HG02610 (cell line): ENCODE results near the gene DUOX2.

Source experiments
- ATAC-seq: cut with Tn5 transposase; IDR thresholded peaks from one replicate; pipeline ENCODE4 v1.9.1; 2021; ENCODE audit warnings: mild to moderate bottlenecking, moderate library complexity; ENCODE audit not compliant: unreplicated experiment

The DUOX2 gene

DNA sequence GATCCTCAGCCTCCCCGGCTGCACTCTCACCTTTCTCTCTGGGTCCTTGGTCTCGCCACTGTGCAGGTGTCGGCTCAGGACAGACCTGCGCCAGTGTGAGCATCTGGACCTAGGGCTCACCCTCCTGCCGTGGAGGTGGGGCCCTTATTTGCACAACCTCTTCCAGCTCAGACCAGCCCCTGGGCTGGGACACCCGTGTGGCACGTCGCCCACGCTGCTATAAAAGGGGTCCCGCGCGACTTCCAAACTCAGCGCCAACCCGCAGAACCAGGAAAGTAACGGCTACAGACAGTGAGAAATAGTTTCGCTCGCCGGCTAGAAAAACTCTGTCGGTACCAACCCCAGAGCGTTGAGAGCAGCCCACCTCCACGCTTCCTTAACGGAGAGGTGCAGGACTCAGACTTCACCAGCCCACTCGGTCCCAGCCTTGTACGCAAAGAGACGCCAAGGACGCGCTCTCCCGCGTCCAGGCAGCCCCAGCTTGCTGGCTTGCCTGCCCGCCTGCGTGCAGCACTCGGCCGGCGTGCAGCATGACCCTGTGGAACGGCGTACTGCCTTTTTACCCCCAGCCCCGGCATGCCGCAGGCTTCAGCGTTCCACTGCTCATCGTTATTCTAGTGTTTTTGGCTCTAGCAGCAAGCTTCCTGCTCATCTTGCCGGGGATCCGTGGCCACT, at the start of gene DUOX2, which contains the start of gene DUOXA2:
Gene DUOX2 (minus strand): TSS at position 97 of the 675 bp plus-strand sequence. CDS start 761 bp downstream, outside the sequence.
Gene DUOXA2 (plus strand): TSS at position 251 of the 675 bp plus-strand sequence. CDS start 280 bp downstream, at position 531.
- ATAC-seq = no peak

DNA sequence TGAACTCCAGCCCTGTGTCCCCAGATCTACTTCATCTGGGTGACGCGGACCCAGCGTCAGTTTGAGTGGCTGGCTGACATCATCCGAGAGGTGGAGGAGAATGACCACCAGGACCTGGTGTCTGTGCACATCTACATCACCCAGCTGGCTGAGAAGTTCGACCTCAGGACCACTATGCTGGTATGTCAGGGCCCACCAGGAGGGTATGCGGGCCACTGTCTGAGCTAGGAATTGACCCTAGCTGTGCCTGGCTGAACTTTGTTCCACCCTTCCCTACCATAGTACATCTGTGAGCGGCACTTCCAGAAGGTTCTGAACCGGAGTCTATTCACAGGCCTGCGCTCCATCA, 49.5 kb upstream of the DUOX2 start:
- ATAC-seq = no peak

DNA sequence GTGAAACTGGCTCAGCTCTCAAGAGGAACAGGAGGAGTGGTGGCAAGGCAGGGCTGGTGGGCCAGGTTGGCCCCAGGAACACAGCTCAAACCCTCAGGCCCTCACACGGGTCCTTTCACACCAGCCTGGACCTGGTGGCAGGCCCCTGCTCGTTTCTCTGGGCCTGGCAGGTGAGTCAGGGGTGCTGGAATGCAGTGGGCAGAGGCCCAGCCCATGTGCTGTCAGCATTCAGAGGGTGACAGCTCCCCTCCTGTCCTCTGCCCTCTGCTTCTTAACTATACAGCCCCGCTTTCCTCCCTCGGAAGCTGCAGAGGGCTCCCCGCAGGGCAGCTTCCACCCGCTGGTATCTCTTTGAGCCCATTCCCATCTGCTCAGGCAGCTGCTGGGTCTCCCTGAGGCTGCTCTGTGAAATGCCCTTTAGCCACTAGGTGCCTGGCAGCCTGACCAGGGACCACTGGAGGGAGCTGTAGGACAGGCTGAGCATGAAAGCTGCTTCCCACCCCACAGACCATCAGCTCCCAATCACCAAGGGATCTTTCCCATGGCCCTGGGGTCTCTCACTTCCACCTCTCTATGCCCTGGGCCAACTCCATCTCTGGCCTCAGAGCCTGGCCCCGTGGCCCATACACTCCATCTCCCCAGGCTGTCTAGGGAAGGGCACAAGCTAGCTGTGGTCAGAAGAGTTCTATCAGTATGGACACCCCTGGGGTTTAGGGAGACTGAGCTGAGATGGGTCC, 49.0 kb upstream of the DUOX2 start:
- peak; percentile 44 for ATAC-seq

DNA sequence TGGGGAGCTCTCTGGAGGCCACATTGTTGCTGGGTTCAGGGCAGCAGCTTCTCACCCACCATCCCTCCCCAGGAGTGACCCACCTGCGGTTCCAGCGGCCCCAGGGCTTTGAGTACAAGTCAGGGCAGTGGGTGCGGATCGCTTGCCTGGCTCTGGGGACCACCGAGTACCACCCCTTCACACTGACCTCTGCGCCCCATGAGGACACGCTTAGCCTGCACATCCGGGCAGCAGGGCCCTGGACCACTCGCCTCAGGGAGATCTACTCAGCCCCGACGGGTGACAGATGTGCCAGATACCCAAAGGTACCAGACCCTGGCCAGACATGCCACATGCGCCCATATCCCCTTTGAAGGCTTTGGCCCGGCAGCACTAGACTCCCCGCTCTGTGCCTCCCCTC, 47.7 kb upstream of the DUOX2 start:
- no peak for ATAC-seq

DNA sequence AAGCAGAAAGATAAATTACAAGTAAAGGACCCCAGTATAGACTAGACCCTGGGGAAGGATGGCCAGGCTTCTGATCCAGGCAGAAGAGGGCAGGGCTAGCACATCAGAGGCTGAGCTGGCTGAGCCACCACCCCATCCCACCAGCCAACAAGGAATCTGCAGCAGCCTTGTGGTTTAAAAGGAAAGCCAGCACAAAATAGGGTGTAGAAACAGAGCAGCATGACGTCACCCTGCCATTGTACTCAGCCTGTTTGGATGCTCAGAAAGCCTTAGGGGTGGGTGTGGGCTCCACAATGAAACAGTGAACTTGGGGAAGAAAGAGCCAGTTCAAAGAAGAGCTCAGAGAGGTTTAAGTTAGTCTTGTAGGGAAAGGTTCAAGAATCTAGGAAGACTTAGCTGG, 44.0 kb upstream of the DUOX2 start:
- ATAC-seq = no peak

DNA sequence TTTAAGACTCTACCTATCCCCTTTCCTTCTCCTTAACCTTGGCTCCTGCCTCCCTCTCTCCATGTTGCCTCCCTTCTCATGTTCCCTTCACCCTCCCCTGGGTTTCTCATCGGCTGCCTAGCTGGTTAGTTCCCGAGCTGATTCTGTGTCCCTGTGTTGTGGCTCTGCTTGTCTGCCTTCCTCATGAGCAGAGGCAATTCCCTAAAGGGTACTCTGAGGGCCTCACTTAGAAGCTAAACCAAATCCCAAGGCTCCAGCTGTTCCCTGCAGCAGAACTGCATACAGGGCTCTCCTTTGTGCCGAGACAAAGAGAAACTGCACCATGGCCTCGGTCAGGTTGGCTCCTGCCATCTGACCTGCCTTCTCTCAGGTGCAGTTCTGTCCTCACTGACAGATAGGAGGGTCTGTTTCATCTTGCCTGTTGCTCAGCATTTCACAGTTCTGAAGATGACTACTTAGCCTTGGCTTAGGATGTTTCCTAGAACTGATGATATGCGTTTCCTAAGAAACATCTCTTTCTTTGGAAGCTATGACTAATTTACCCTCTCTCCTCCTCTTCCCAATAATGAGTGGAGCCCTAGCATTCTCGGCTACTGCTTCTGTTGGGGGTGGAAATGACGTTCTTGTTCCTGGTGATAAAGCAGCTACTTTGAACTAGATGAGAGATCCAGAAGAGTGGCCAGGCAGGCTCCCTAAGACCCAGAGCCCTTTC, 42.9 kb upstream of the DUOX2 start:
- ATAC-seq = no peak

GRCh38 chr15:45155739-45156138, 41.8 kb upstream of the DUOX2 start:
- no peak for ATAC-seq

- ATAC-seq = no peak
Measured at GRCh38 chr15:45151998-45152828, 38.2 kb upstream of the DUOX2 start.

DNA sequence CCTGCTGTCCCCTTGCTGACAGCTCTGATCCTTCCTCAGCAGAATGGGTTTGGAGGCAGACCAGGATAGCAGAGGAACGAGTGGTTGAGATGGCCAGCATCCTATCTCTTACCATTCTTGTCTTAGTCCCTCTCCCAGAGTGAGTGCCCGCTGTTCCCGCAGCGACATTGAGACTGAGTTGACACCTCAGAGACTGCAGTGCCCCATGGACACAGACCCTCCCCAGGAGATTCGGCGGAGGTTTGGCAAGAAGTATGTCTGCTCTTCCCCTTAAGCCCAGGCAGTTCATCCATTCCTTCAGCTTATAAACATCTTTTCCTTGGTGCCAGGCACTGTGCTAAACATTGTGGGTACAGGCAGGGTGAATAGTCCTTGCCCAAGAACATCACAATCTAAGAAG, 37.0 kb upstream of the DUOX2 start:
- ATAC-seq = no peak

GRCh38 chr15:45150481-45150880, 36.5 kb upstream of the DUOX2 start:
- ATAC-seq = no peak

DNA sequence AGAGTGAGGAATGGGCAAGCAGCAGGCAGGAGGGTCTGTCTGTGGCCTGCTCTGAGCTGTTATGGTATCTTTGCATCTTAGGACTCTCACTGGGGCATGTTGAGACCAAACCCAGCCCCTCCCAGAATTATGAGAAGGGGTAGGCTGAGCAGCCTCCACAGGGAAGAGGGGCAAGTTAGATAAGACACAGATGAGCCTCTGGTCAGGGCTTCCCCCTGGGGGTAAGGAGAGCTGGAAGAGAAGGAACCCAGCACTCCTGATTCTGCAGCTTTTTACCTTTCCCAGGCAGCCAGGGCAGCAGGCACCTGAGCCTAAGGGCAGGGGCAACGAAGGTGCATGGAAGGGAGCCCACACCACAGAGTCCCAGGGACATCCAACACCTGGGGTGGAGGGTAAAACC, 35.1 kb upstream of the DUOX2 start:
- ATAC-seq = no peak

DNA sequence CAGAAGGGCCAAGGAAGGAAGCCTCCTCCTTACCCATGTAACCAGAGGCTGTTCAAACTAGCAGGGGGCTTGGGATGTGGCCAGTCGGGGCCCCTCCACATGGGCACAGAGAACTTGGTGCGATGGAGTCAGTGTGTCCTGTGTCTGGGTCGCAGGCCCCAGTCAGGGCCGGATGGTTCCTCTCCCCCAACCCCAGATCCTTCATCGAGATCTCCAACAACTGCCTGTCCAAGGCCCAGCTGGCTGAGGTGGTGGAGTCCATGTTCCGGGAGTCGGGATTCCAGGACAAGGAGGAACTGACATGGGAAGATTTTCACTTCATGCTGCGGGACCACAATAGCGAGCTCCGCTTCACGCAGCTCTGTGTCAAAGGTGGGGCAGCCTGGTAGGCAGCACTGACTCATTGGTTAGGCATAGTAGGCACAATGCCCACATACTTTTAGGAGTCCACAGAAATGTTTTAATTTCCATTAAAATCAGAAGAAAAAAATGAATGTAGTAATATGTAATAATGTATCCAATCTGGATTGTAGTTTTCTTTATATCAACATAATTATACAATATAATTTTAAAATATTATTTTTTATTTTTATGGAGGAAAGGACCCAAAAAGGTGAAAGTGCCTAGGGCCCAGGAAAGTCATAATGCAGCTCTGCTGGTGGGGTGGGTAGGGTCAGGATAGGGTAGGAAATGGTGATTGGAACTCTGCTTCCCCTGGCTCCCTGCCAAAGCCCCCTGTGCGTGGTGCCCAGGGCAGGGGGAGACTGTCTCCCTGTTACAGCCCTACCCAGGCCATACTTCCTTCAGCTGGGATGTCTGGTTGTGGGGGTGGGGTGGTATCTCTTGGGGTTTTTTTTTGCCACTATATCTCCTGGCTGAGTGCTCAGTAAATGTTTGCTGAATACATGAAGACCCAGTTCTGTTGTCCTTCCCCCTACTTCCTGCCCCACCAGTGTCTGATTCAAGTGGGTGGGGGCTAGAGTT, 34.4 kb upstream of the DUOX2 start:
- ATAC-seq = no peak

- ATAC-seq = no peak
Measured at GRCh38 chr15:45147606-45148005, 33.6 kb upstream of the DUOX2 start.

DNA sequence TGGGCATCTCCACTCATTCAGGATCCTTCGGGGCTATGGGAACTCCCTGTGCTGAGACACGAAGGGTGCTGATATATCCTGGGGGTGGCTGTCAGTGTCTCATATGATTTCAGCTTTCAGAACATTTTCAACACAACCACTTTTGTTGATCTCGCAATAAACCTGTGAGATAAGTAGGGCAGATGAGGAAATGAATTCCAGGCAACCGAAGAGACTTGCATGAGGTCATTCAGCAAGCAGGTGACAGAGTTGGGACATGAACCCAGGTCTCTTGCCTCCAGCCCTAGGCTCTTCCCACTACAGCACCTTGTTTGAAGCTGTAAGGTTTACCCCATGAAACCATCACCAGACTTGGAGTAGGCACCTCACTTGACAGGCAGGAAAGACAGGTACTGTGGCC, 32.4 kb upstream of the DUOX2 start:
- ATAC-seq = no peak

GRCh38 chr15:45144775-45145174, 30.8 kb upstream of the DUOX2 start:
- ATAC-seq = no peak

- no peak for ATAC-seq
Measured at GRCh38 chr15:45143946-45144345, 30.0 kb upstream of the DUOX2 start.

GRCh38 chr15:45143056-45143455, 29.1 kb upstream of the DUOX2 start:
- no peak for ATAC-seq

DNA sequence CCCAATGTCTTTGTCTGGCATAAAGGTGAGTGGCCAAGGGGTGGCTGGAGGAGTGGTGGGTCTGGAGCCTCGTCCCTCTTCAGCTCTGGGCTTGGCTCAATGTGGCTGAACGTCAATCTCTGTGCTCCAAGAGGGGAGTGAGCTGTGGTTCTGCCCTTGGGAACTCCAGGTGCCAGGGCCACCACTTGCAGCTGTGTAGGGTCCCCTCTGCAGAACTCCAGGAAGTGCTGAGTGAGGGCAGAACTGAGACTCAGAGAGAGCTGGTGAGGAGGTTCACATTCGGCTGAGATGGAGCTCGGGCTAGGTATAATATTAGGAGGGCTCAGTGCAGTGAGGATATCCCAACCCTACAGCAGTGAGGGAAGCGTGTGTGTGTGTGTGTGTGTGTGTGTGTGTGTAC, 27.4 kb upstream of the DUOX2 start:
- ATAC-seq = no peak

DNA sequence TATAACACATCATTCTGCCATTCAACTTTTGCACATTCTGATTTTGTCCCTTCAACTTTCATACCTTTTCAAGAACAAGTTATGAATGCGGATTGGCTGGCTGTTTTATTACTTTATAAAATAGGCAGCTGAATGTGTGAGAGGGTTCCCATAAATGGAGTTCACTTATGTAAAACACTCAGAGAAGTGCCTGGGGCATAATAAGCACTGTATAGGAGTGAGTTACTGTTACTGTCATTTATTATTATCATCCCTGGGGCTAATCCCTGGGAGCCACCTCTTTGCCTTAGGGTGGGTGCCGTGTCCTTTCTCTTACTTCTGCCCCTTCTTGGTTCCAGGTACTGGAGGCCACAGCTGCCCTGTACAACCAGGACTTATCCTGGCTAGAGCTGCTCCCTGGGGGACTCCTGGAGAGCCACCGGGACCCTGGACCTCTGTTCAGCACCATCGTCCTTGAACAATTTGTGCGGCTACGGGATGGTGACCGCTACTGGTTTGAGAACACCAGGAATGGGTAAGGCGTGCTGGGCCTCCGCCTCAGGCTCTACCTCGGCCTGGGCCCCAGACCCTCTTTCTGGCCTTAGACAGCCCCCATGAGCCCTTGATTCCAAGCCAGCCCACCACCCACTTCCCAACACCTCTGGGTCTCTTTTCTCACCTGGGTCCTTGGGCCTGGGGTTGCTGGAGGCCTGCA, 26.7 kb upstream of the DUOX2 start:
- ATAC-seq = no peak
